OCI-LY3 (cell line): ENCODE measurements around the gene CST9L.
A peak's percentile ranks its signal among the peaks of the same experiment; 100 is the strongest.

Experiments
- H2AFZ ChIP-seq: fragments of 200-600, 300-600 bp; shearing (Covaris generic); 2 replicates; pipeline ENCODE4 v1.6.0; 2014; ENCODE audit warnings: antibody characterized with exemption, low read depth, low read length
- H3K27ac ChIP-seq: fragments of 200-600, 300-600 bp; sonication (generic); 2 replicates; pipeline ENCODE4 v1.5.1; 2014; ENCODE audit warnings: mild to moderate bottlenecking, low read length, moderate library complexity, mixed read lengths
- H3K27me3 ChIP-seq: fragments of 200-600, 300-600 bp; sonication (generic); 2 replicates; pipeline ENCODE4 v1.6.1; 2014; ENCODE audit warnings: low read depth, low read length, mixed read lengths
- H3K36me3 ChIP-seq: fragments of 200-600, 300-600 bp; sonication (generic); replicated peaks from 2 replicates; pipeline ENCODE3; 2014; ENCODE audit warnings: low read depth, low read length, mixed read lengths
- H3K4me1 ChIP-seq: fragments of 300-600, 200-600 bp; sonication (generic); 2 replicates; pipeline ENCODE4 v1.6.1; 2014; ENCODE audit warnings: low read length, mixed read lengths
- H3K4me2 ChIP-seq: fragments of 200-600, 300-600 bp; sonication (generic); 2 replicates; pipeline ENCODE4 v1.6.1; 2014; ENCODE audit warnings: low read length, mixed read lengths
- H3K4me3 ChIP-seq: fragments of 300-600, 200-600 bp; sonication (generic); 2 replicates; pipeline ENCODE4 v1.5.1; 2014; ENCODE audit warnings: antibody characterized with exemption, mild to moderate bottlenecking, low read length, moderate library complexity
- H3K79me2 ChIP-seq: fragments of 300-600, 200-600 bp; shearing (Covaris generic); 2 replicates; pipeline ENCODE4 v1.6.1; 2014; ENCODE audit warnings: mild to moderate bottlenecking, low read length, mixed read lengths
- H3K9ac ChIP-seq: fragments of 300-600, 200-600 bp; shearing (Covaris generic); 2 replicates; pipeline ENCODE4 v1.6.0; 2014; ENCODE audit warnings: mild to moderate bottlenecking, low read length, moderate library complexity
- H3K9me3 ChIP-seq: fragments of 200-600, 300-600 bp; shearing (Covaris generic); 2 replicates; pipeline ENCODE4 v1.6.1; 2014; ENCODE audit warnings: low read length, mixed read lengths; ENCODE audit not compliant: insufficient read depth
- H4K20me1 ChIP-seq: fragments of 200-600, 300-600 bp; sonication (generic); 2 replicates; pipeline ENCODE4 v1.6.1; 2016; ENCODE audit warnings: low read length, mixed read lengths; ENCODE audit not compliant: insufficient read depth
- CTCF ChIP-seq: fragments of 200-600, 300-600 bp; sonication (generic); IDR thresholded peaks from 2 replicates; pipeline ENCODE4 v1.5.1; 2014; ENCODE audit warnings: antibody characterized with exemption, low read length, low read depth
- EZH2phosphoT487 ChIP-seq: fragments of 200-600 bp; shearing (Covaris generic); IDR thresholded peaks from 2 replicates; pipeline ENCODE4 v1.6.1; 2018; ENCODE audit warnings: antibody characterized with exemption, mixed run types, low read depth

The CST9L gene

GRCh38 chr20:23534801-23535593, 33.3 kb downstream of the CST9L start:
- H3K4me2 ChIP-seq, result no peak overlapping the region
- H4K20me1 ChIP-seq, result no peaks in the 10 kb centered on the region
- no peak overlapping the region for H3K27ac ChIP-seq
- no peak for TF ChIP-seq CTCF
- TF ChIP-seq EZH2phosphoT487, result no peak
- H2AFZ ChIP-seq, result no peak overlapping the region
- no peak overlapping the region for H3K4me3 ChIP-seq
- no peak overlapping the region for H3K9ac ChIP-seq
- peaks cover 5% of the 10 kb centered on the region for H3K9me3 ChIP-seq
- H3K4me1 ChIP-seq, result peaks cover 14% of the 10 kb centered on the region
- no peaks in the 10 kb centered on the region for H3K79me2 ChIP-seq
- peaks cover 3% of the 10 kb centered on the region for H3K36me3 ChIP-seq
- peaks cover 5% of the 10 kb centered on the region; the same call in 1 of the 2 replicates for H3K27me3 ChIP-seq

- peaks cover 17% of the 10 kb centered on the region for H3K4me1 ChIP-seq
- H3K9ac ChIP-seq, result no peak overlapping the region
- H3K36me3 ChIP-seq, result peaks cover 3% of the 10 kb centered on the region
- H2AFZ ChIP-seq, result no peak overlapping the region
- TF ChIP-seq EZH2phosphoT487 (no peak), CTCF (no peak)
- 0 out of 2 replicates have a peak, but pooled peaks cover 5% of the 10 kb centered on the region for H3K27me3 ChIP-seq
- H3K4me3 ChIP-seq, result no peak overlapping the region
- no peak overlapping the region for H3K4me2 ChIP-seq
- H3K27ac ChIP-seq, result no peak overlapping the region
- H3K9me3 ChIP-seq, result peaks cover 12% of the 10 kb centered on the region
- no peaks in the 10 kb centered on the region for H4K20me1 ChIP-seq
- no peaks in the 10 kb centered on the region for H3K79me2 ChIP-seq
Observed at GRCh38 chr20:23533161-23533560, 35.1 kb downstream of the CST9L start.

GRCh38 chr20:23532533-23532932, 35.8 kb downstream of the CST9L start:
- no peak overlapping the region for H3K4me2 ChIP-seq
- no peak overlapping the region for H3K27ac ChIP-seq
- H3K4me3 ChIP-seq, result no peak overlapping the region
- H3K27me3 ChIP-seq, result 0 out of 2 replicates have a peak, but pooled peaks cover 5% of the 10 kb centered on the region
- H2AFZ ChIP-seq, result no peak overlapping the region
- no peak for TF ChIP-seq EZH2phosphoT487
- no peak for TF ChIP-seq CTCF
- H3K4me1 ChIP-seq, result peaks cover 17% of the 10 kb centered on the region
- no peaks in the 10 kb centered on the region for H4K20me1 ChIP-seq
- peaks cover 3% of the 10 kb centered on the region for H3K36me3 ChIP-seq
- H3K9me3 ChIP-seq, result peaks cover 17% of the 10 kb centered on the region
- no peak overlapping the region for H3K9ac ChIP-seq
- H3K79me2 ChIP-seq, result no peaks in the 10 kb centered on the region

- H3K36me3 ChIP-seq, result peaks cover 3% of the 10 kb centered on the region
Observed at GRCh38 chr20:23530937-23531567, 37.2 kb downstream of the CST9L start.

More at GRCh38 chr20:23530937-23531567, 37.2 kb downstream of the CST9L start:
- Histone ChIP-seq H3K4me2 (peak overlapping the region; percentile 4; the same call in 1 of the 2 replicates), H3K27me3 (0 out of 2 replicates have a peak, but pooled peaks cover 5% of the 10 kb centered on the region), H2AFZ (no peak overlapping the region), H3K9ac (no peak overlapping the region), H3K79me2 (no peaks in the 10 kb centered on the region), H3K27ac (peak overlapping the region; percentile 35), H3K9me3 (peaks cover 17% of the 10 kb centered on the region), H3K4me3 (no peak overlapping the region), H4K20me1 (no peaks in the 10 kb centered on the region), H3K4me1 (peaks cover 17% of the 10 kb centered on the region)
- TF ChIP-seq EZH2phosphoT487 (no peak), CTCF (no peak)
